DMS 273 (cell line): Measurements from ENCODE around the gene KSR1.
"Not testable (repeated sequence)": the region's sequence is repeated elsewhere in the genome, so short reads cannot be mapped to it uniquely, and the experiment has no call there.

Experiments used
- DNase-seq: peaks from one replicate; lab custom pipeline; 2025; ENCODE audit not compliant: unreplicated experiment; lab: John Stamatoyannopoulos, UW

KSR1 gene

GRCh38 chr17:27671591-27671910 lies 215.3 kb downstream of the KSR1 start:
- no peak for DNase-seq

- DNase-seq, result not testable (repeated sequence)
Observed at GRCh38 chr17:27671977-27672480, 215.8 kb downstream of the KSR1 start.

GRCh38 chr17:27674335-27674734 lies 218.1 kb downstream of the KSR1 start:
- no peak for DNase-seq
